ENCODE measurements around the gene SEZ6L2. TPM values are rescaled to one million over a fixed set of nuclear protein-coding genes. Genes with fewer than 3 reads are reported as not detected.
"Not testable (repeated sequence)": the region's sequence is repeated elsewhere in the genome, so short reads cannot be mapped to it uniquely, and the experiment has no call there.

SEZ6L2 gene
- total RNA-seq, 1 donor from 2014 or later: 13.2 TPM

DNA sequence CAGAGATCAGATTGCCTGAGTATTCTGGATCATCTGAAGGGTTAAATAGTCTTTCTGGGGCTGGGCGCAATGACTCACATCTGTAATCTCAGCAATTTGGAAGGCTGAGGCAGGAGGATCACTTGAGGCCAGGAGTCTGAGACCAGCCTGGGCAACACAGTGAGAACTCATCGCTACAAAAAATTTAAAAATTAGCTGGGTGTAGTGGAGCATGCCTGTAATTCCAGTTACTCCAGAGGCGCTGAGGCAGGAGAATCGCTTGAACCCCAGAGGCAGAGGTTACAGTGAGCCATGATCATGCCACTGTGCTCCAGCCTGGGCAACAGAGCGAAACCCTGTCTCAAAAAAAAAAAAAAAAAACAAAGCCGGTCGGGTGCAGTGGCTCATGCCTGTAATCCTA, 63.4 kb downstream of the SEZ6L2 start:
- H3K9me3 Mint-ChIP-seq (ENCODE audit: low read depth): no peaks in the 10 kb centered on the region
- H3K36me3 Mint-ChIP-seq (ENCODE audit: insufficient read depth): no peaks in the 10 kb centered on the region
- no peak overlapping the region for H3K4me3 Mint-ChIP-seq (ENCODE audit: low read depth)
- H3K4me1 Mint-ChIP-seq (ENCODE audit: low read depth): no peaks in the 10 kb centered on the region
- no peak for DNase-seq (ENCODE audit: low spot score, unreplicated experiment)
- no peaks in the 10 kb centered on the region for H3K27me3 Mint-ChIP-seq
- TF ChIP-seq CTCF (IDR thresholded peaks at IDR 0.05; ENCODE audit: unreplicated experiment): no peak
- no peak overlapping the region for H3K27ac Mint-ChIP-seq

- no peak for TF ChIP-seq CTCF (IDR thresholded peaks at IDR 0.05; ENCODE audit: unreplicated experiment)
- Mint-ChIP-seq H3K27me3 (no peaks in the 10 kb centered on the region), H3K4me1 (ENCODE audit: low read depth) (peaks cover 6% of the 10 kb centered on the region), H3K9me3 (ENCODE audit: low read depth) (no peaks in the 10 kb centered on the region), H3K36me3 (ENCODE audit: insufficient read depth) (no peaks in the 10 kb centered on the region), H3K27ac (no peak overlapping the region), H3K4me3 (ENCODE audit: low read depth) (no peak overlapping the region)
- no peak for DNase-seq (ENCODE audit: low spot score, unreplicated experiment)
Measured at GRCh38 chr16:29834079-29834478, 65.3 kb downstream of the SEZ6L2 start.

DNA sequence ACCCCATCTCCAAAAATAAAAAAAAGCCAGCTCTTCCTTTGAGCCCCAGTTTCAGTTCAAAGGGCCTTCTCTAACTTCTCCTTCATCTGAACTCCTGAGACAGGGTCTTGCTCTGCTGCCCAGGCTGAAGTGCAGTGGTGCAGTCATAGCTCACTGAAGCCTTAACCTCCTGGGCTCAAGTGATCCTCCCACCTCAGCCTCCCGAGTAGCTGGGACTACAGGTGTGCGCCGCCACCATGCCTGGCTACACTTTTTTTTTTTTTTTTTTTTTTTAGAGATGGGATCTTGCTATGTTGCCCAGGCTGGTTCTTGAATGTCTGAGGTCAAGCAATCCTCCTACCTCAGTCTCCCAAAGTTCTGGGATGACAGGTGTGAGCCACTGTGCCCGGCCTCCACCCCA, 66.1 kb downstream of the SEZ6L2 start:
- DNase-seq (ENCODE audit: low spot score, unreplicated experiment); H3K4me1 Mint-ChIP-seq (ENCODE audit: low read depth); H3K27me3 Mint-ChIP-seq: not testable (repeated sequence)

GRCh38 chr16:29831490-29831889, 67.9 kb downstream of the SEZ6L2 start:
- Mint-ChIP-seq H3K4me1 (ENCODE audit: low read depth) (peaks cover 6% of the 10 kb centered on the region), H3K36me3 (ENCODE audit: insufficient read depth) (no peaks in the 10 kb centered on the region), H3K9me3 (ENCODE audit: low read depth) (no peaks in the 10 kb centered on the region), H3K4me3 (ENCODE audit: low read depth) (no peak overlapping the region), H3K27ac (no peak overlapping the region), H3K27me3 (no peaks in the 10 kb centered on the region)
- DNase-seq (ENCODE audit: low spot score, unreplicated experiment): no peak
- no peak for TF ChIP-seq CTCF (IDR thresholded peaks at IDR 0.05; ENCODE audit: unreplicated experiment)

More for the DNA sequence above, 66.1 kb downstream of the SEZ6L2 start:
- H3K36me3 Mint-ChIP-seq (ENCODE audit: insufficient read depth); H3K4me3 Mint-ChIP-seq (ENCODE audit: low read depth); H3K9me3 Mint-ChIP-seq (ENCODE audit: low read depth); H3K27ac Mint-ChIP-seq: not testable (repeated sequence)

DNA sequence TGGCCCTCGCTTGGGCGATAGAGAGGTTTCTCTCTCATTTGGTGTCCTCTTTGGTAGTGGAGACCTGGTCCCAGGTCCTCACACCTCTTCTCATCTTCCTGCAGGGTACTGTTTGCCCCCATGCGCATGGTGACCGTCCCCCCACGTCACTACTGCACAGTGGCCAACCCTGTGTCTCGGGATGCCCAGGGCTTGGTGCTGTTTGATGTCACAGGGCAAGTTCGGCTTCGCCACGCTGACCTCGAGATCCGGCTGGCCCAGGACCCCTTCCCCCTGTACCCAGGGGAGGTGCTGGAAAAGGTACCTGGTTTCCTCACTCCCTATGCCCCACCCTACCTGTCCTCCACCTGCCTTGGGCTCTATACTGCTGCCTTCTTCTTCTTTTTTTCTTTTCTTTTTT, 68.6 kb downstream of the SEZ6L2 start:
- Mint-ChIP-seq H3K4me1 (ENCODE audit: low read depth) (peaks cover 6% of the 10 kb centered on the region), H3K27me3 (no peaks in the 10 kb centered on the region), H3K36me3 (ENCODE audit: insufficient read depth) (no peaks in the 10 kb centered on the region), H3K9me3 (ENCODE audit: low read depth) (no peaks in the 10 kb centered on the region), H3K4me3 (ENCODE audit: low read depth) (no peak overlapping the region), H3K27ac (no peak overlapping the region)
- DNase-seq (ENCODE audit: low spot score, unreplicated experiment): no peak
- no peak for TF ChIP-seq CTCF (IDR thresholded peaks at IDR 0.05; ENCODE audit: unreplicated experiment)

DNA sequence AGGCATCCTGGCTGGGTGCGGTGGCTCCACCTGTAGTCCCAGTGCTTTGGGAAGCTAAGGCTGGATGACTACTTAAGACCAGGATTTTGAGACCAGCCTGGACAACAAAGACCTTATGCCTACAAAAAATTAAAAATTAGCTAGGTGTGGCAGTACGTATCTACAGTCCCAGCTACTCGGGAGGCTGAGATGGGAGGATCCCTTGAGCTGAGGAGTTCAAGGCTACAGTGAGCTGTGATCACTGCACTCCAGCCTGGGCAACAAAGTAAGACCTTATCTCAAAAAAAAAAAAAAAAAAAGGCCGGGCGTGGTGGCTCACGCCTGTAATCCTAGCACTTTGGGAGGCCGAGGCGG, 73.0 kb downstream of the SEZ6L2 start:
- no peak for DNase-seq (ENCODE audit: low spot score, unreplicated experiment)
- Mint-ChIP-seq H3K36me3 (ENCODE audit: insufficient read depth) (no peaks in the 10 kb centered on the region), H3K4me3 (ENCODE audit: low read depth) (no peak overlapping the region), H3K4me1 (ENCODE audit: low read depth) (peaks cover 8% of the 10 kb centered on the region), H3K9me3 (ENCODE audit: low read depth) (no peaks in the 10 kb centered on the region), H3K27ac (no peak overlapping the region), H3K27me3 (no peaks in the 10 kb centered on the region)
- TF ChIP-seq CTCF (IDR thresholded peaks at IDR 0.05; ENCODE audit: unreplicated experiment): no peak

All from progenitor cell of endocrine pancreas (in vitro differentiated cells).